DMS114 treated with DMSO at 0.1 percent for 48 hours (cell line): Measurements from ENCODE around the gene RHOBTB1.

Experiments
- DNase-seq: peaks from one replicate; lab custom pipeline; 2025; ENCODE audit not compliant: unreplicated experiment; lab: John Stamatoyannopoulos, UW

The RHOBTB1 gene

GRCh38 chr10:60942134-60942787, 1.7 kb downstream of the RHOBTB1 start:
- DNase-seq = no peak

DNA sequence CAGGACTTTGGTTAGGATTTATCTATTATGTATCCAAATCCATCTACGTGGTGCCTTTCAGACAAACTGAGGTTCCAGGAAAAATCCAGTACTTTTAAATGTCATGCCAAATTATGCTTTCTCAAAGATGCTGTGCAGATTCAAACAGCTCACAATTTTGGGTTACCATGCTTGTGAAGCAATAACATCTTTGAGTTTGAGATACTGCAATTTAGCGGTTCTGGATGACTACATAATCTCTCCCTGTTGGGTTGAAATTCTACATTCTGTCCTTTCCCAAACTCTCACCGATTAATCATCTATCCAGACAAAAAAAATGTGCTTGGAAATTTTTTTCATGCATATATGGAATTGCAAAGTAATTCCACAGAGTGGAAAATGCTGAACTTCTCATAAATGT, 3.5 kb downstream of the RHOBTB1 start:
- no peak for DNase-seq

DNA sequence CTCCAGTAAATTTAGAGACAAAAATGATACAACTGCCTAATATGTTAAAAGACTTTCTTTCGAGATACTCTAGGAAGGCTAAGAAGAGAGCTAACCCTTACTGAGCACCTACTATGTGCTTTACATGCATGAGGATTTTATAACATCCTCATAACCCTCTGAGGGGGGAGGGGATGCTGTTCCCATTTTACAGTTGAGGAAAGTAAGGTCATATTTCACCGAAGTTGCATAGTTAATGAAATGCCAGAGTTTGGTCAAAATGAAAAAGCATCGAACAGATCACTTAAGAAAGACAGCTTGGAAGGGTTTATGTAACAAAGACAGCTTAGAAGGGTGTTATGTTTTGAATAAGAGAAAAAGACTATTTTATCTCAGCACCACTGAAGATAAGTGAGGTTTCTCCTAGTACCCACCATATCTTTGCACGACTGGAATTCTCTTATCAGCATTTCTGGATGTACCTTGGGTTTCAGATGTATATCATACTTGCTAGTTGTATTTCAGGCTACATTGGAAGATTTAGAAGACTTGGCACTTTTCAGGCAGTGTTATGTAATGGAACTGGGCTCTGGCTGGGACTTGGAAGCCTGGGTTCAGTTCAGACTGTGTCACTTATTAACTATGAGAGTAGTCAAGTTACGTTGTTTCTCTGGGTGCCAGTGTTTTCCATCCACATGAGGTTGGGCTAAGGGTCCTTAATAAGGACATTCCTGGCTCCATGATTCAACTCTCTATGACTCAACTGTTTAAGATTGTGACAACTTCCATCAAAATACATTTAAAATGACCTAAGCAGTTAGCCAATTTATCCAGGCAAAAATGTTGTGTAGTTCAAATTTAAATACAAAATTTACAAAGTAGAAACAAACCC, 6.0 kb downstream of the RHOBTB1 start:
- DNase-seq = no peak

DNA sequence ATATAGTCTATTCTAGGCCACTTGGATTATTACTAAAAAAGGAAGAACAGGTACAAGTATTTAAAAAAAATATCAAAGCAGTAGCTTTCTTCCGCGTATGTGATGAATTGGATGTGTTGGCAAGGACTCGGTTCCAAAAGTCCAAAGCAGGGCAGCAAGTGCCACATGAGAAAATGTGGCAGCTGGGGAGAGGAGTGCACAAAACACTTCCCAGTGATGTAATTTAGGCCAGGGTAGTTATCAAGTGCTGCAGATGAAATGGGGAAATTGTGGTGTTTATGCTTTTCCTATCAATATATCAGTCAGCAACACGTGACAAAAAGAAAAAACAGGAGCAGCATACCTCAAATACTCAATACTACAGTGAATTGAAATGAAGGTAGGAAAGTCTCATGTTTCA, 7.0 kb downstream of the RHOBTB1 start:
- DNase-seq = no peak

DNA sequence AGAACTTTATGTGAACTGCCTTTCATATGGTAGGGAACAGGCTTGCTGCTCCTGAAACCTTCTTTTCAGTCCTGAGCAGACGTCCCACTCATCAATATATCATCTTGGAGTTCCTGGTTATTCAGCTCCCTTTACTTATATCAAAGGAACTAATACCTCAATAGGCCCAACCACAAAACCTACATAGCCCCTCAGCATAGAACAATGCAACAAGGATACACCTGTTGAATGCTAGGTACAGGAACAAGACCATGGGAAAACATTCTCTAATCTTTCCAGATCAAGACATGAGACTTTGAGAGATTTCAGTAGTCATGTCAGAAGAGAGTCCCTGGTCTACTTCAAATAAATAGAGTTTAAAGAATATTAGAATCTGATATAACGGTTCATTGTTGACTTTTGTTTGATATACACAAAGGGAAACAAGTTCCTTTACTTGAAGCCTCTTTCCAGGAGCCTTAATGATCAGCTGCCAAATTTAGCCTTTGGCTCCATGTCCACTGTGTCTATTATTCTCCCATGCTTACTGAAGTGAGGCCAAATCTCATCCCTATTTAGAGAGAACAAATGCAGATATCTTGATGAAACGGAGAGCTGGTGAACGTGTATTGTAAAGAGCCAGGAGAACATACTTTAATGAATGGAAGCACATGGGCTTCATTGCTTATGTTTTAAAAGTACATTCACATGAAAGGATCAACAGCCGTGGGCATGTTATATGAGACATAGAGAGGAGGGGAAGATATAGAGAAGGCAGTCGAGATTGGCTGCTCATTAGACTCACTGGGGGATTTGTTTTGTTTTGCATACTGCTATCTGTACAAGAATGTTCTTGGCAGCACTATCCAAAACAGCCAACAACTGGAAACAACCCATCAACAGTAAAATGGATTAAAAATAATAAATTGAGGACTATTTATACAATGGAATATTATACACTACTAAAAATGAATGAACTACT, 9.5 kb downstream of the RHOBTB1 start:
- no peak for DNase-seq

- DNase-seq = no peak
These were observed 11.2 kb downstream of the RHOBTB1 start for GRCh38 chr10:60932756-60933155.

DNA sequence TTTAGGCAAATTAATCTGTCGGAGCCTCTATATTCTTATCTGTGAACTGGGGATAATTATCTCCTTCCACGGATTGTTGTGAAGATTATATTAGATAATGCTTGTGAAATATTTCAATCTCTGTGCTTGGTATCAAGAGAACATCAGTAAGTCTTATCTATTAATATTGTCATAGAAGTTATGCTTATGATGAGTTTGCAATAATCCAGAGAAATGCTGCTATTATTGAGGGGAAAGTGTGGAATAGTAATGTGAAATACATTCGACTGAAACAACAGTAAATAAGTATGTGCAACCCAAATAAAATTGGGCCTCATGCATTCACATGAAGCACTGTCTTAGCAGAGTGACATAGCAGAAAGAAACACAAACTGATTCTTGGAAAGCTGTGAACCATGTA, 13.7 kb downstream of the RHOBTB1 start:
- DNase-seq = no peak

DNA sequence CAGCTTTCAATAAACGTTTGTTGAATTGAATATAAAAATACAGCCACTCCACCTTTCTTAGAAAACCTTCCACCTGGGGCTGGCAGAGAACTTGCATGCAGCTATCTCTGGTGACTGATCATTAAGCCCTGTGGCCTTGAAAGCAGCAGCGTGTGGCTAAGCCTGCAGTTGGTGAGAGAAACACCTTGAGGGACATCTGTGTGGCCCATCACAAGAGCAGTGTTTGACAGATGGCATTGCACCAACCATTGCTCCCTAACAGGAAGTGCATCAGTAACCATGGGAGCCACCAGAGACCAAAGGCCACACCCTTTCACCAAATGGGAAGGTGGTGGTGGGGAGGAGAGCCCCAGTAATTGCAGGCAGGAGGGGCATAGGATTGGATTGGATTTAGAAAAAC, 22.4 kb downstream of the RHOBTB1 start:
- no peak for DNase-seq

GRCh38 chr10:60920479-60920878, 23.5 kb downstream of the RHOBTB1 start:
- no peak for DNase-seq

GRCh38 chr10:60919551-60919950, 24.4 kb downstream of the RHOBTB1 start:
- no peak for DNase-seq

DNA sequence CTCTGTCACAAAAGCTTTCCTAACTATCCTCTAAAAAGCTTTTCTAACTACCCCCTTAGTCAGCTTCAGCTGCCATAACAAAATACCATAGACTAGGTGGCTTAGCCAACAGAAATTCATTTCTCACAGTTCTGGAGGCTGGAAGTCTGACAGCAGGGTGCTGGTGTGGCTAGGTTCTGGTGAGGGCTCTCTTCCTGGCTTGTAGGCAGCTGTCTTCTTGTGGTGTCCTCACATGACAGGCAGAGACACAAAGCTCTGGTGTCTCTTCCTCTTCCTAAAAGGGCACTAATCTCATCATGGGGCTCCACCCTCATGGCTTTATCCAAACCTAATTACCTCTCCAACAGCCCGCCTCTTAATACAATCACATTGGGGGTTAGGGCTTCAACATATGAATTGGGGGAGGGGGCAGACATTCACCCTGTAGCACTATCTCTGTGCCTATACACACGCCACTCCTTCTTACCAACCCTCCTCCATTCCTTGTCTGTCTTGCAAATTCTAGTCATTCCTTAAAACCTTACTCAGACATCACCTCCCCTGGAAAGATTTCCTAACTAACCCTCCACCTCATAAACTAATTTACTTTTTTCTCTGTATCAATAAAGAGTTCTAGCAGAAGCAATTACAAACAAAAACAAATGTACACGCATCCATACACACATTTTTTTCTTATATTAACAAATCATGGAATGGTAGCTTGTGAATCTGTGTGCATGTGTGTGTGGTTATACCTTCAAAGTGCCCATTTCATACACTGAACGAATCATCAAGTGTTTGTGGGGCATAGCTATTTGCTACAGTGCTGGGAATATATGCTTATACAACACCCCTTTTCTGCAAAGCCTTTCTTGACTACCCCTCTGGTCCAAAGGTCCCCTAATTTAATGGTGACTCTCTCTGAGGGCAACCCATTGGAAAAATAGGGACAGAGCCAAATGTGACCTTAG, 26.4 kb downstream of the RHOBTB1 start:
- no peak for DNase-seq

- no peak for DNase-seq
These were observed 28.0 kb downstream of the RHOBTB1 start for GRCh38 chr10:60916025-60916424.

- no peak for DNase-seq
These were observed 29.3 kb downstream of the RHOBTB1 start for GRCh38 chr10:60914690-60915141.

GRCh38 chr10:60913657-60914056, 30.3 kb downstream of the RHOBTB1 start:
- no peak for DNase-seq

DNA sequence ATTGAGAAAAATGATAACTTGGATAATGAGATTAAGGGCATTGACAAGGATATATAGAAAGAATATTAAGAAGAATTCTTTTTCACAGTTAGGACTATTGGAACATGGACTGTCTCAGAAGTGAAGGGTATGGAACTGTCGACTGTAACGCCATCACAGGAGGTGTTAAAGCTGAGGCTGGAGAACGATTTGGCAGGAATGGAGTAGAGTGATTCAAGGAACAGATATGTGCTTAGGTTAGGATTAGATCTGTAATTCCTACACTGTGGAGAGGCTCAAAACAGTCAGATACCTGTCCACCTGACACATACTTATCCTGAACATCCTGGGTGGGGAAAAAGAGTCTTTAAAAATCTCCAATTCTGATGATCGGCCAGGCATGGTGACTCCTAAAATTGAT, 30.9 kb downstream of the RHOBTB1 start:
- no peak for DNase-seq

DNA sequence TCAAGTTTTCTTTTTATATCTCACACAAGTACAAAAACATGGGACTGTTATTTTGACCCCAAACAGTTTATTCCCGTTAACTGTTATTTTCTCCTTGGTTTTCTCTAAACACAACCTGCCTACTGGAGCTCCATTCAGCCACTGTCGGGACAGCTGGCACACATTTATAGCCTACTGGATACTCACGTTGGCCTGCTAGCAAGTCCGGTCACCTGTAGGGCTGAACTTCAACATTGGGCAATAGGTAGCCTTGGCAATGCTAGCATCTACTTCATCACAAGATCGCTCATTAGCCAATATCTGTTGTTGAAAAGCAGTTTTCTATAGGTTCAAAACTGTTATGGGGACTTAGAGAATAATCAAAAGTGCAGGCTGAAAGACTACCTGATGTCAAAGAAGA, 32.3 kb downstream of the RHOBTB1 start:
- no peak for DNase-seq

GRCh38 chr10:60911216-60911615, 32.8 kb downstream of the RHOBTB1 start:
- no peak for DNase-seq

GRCh38 chr10:60910543-60910942, 33.4 kb downstream of the RHOBTB1 start:
- DNase-seq = no peak

DNA sequence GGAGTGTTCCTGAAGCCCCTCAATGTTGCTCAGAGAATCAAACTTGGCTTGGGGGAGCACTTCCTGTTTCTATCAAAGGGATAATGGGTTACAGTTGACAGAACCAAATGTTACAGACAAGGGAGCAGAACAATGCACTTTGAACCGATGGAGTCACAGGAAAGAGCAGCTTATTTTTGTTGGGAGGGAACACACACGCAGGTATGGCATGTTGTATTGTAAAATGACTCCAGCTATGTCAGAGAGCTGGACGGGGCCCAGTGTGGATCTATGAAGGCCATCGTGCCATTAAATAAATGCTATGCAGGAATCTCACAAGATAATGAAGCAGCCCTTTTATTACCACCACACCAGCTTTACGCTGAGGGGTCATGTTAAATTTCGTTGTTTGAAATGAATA, 35.1 kb downstream of the RHOBTB1 start:
- no peak for DNase-seq

- DNase-seq = no peak
These were observed 36.0 kb downstream of the RHOBTB1 start for GRCh38 chr10:60908031-60908430.
